Activated CD4-positive, alpha-beta memory T cell treated with anti-CD3 and anti-CD28 coated beads, Interleukin-2, amount 10 ng/mL, durations not matched to agents 7 days and 5 days (primary cell): Measurements from ENCODE around the gene SMARCD3. TPM values are rescaled to one million over a fixed set of nuclear protein-coding genes. Genes with fewer than 3 reads are reported as not detected.

Experiments used
- CTCF ChIA-PET: fragments of 350-600 bp; sonication (Branson Sonifier 250); formaldehyde crosslinking; loops from one replicate; lab custom pipeline; 2021; ENCODE audit warnings: antibody characterized with exemption, inconsistent platforms; lab: Charles Lee
- POLR2A ChIA-PET: fragments of 350-600 bp; sonication (Branson Sonifier 250); formaldehyde crosslinking; loops from one replicate; lab custom pipeline; 2021; ENCODE audit warnings: antibody characterized with exemption; lab: Charles Lee
- DNase-seq: peaks from one replicate; pipeline ENCODE4 v3.0.0-alpha.2; 2020
- H3K27ac Mint-ChIP-seq: one replicate; pipeline ENCODE4 v1.8.0; 2021; ENCODE audit warnings: mild to moderate bottlenecking, mixed read lengths
- H3K27me3 Mint-ChIP-seq: one replicate; pipeline ENCODE4 v1.8.0; 2021; ENCODE audit warnings: mixed read lengths
- H3K36me3 Mint-ChIP-seq: one replicate; pipeline ENCODE4 v1.8.0; 2021; ENCODE audit warnings: low read depth, mixed read lengths
- H3K4me1 Mint-ChIP-seq: one replicate; pipeline ENCODE4 v1.8.0; 2021; ENCODE audit warnings: mixed read lengths
- H3K4me3 Mint-ChIP-seq: one replicate; pipeline ENCODE4 v1.8.0; 2021; ENCODE audit warnings: mild to moderate bottlenecking, mixed read lengths
- H3K9me3 Mint-ChIP-seq: one replicate; pipeline ENCODE4 v1.8.0; 2021; ENCODE audit warnings: mixed read lengths
- total RNA-seq, 2 experiments: library from RNA; stranded (reverse); gene quantifications; one replicate each; pipeline ENCODE4 v1.2.3, GENCODE V29; 2021

SMARCD3 gene
- total RNA-seq, 2 experiments from 2014 or later: 1.5 to 2.7 TPM

DNA sequence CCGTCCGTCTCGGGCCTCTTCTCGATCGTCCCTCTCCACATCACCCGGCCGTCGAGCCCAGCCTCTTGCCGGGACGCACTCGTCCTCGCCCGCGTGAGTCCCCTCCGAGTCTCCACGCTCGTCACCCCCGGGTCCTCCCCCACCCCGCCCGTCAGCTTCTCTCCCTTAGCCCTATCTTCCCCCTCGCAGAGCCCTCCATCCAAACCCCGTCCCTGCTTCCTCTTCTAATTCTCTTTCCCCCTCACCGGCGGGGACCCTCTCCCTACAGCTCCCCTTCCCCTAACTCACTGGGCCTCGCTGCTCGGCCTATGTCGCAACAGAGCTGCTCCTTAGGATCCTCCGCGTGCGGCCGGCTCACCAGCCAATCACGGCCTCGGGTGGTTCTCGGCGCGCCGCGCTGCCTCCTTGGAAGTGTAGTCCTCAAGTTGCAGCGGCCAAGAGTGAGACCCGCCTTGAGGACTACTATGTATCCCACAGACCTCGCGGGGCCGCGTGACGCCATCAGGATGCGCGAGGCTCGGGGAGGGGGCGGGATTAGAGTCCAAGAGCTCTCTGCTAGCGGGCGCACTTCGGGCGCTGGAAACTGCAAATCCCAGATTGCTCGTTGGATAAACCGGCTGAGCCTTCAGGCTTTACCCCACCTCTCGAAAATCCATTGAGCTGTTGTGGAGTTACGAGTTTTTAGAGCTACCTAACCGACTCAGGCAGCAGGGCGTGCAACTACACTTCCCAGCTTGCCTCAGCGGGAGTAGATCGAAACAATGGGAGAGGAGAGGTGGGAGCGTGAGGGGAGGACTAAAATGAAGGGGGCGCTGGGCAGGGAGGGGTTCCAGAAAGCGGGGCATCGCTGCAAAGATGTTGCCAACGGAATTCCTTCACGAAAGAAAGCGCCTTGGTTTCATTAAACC lies 21.4 kb downstream of the SMARCD3 start, which contains the start of gene ABCF2:
Gene ABCF2, minus strand, starts transcription at position 331 of the 908 bp plus-strand sequence. CDS start 747 bp downstream, outside the sequence.
- H3K4me1 Mint-ChIP-seq: peaks cover 46% of the 10 kb centered on the region
- no peaks in the 10 kb centered on the region for H3K27me3 Mint-ChIP-seq
- ChIA-PET CTCF (interaction anchor here (0.6 to 5.3 kb wide), 14 partner anchors 9 to 219 kb away, joined by 3 to 47 read pairs (median 4); no protein-coding TSS in a partner anchor), POLR2A (interaction anchor here (0.7 to 3.6 kb wide), 9 partner anchors 9 to 114 kb away, joined by 3 to 30 read pairs (median 8); partner anchors contain the start of genes H2BK1 and NUB1)
- H3K36me3 Mint-ChIP-seq: peaks cover 29% of the 10 kb centered on the region
- H3K9me3 Mint-ChIP-seq: no peaks in the 10 kb centered on the region
- H3K4me3 Mint-ChIP-seq: peak within 1 kb of the TSS; percentile 98
- peak; percentile 99 for DNase-seq
- peak within 1 kb of the TSS; percentile 83 for H3K27ac Mint-ChIP-seq

- peak overlapping the region; percentile 83 for H3K27ac Mint-ChIP-seq
- no peaks in the 10 kb centered on the region for H3K9me3 Mint-ChIP-seq
- CTCF ChIA-PET: interaction anchor here (0.6 to 5.3 kb wide), 12 partner anchors 10 to 131 kb away, joined by 3 to 47 read pairs (median 4); no protein-coding TSS in a partner anchor
- H3K36me3 Mint-ChIP-seq: peaks cover 30% of the 10 kb centered on the region
- peaks cover 40% of the 10 kb centered on the region for H3K4me1 Mint-ChIP-seq
- POLR2A ChIA-PET: interaction anchor here (0.9 to 3.6 kb wide), 8 partner anchors 8 to 27 kb away, joined by 3 to 30 read pairs (median 10); partner anchors contain the start of gene H2BK1
- no peaks in the 10 kb centered on the region for H3K27me3 Mint-ChIP-seq
- DNase-seq: no peak
- peak overlapping the region; percentile 98 for H3K4me3 Mint-ChIP-seq
These were observed 22.0 kb downstream of the SMARCD3 start for GRCh38 chr7:151226560-151226874.

GRCh38 chr7:151225948-151226510 lies 22.5 kb downstream of the SMARCD3 start:
- H3K4me3 Mint-ChIP-seq: peak overlapping the region; percentile 98
- H3K9me3 Mint-ChIP-seq: no peaks in the 10 kb centered on the region
- H3K27me3 Mint-ChIP-seq: no peaks in the 10 kb centered on the region
- peaks cover 36% of the 10 kb centered on the region for H3K4me1 Mint-ChIP-seq
- ChIA-PET POLR2A (interaction anchor here (2.0 to 3.6 kb wide), 4 partner anchors 13 to 26 kb away, joined by 6 to 30 read pairs (median 21); partner anchors contain the start of gene H2BK1), CTCF (interaction anchor here (0.8 to 5.3 kb wide), 6 partner anchors 18 to 125 kb away, joined by 3 to 47 read pairs (median 4); no protein-coding TSS in a partner anchor)
- no peak for DNase-seq
- peaks cover 33% of the 10 kb centered on the region for H3K36me3 Mint-ChIP-seq
- peak overlapping the region; percentile 83 for H3K27ac Mint-ChIP-seq

GRCh38 chr7:151223728-151224127 lies 24.8 kb downstream of the SMARCD3 start:
- DNase-seq: no peak
- ChIA-PET CTCF (no interaction called here), POLR2A (interaction anchor here (1.1 to 1.2 kb wide), 2 partner anchors 9 to 17 kb away, joined by 3 to 5 read pairs; partner anchors contain the start of gene CHPF2)
- no peaks in the 10 kb centered on the region for H3K9me3 Mint-ChIP-seq
- H3K27me3 Mint-ChIP-seq: no peaks in the 10 kb centered on the region
- H3K4me3 Mint-ChIP-seq: no peak overlapping the region
- peaks cover 46% of the 10 kb centered on the region for H3K36me3 Mint-ChIP-seq
- peaks cover 36% of the 10 kb centered on the region for H3K4me1 Mint-ChIP-seq
- no peak overlapping the region for H3K27ac Mint-ChIP-seq

DNA sequence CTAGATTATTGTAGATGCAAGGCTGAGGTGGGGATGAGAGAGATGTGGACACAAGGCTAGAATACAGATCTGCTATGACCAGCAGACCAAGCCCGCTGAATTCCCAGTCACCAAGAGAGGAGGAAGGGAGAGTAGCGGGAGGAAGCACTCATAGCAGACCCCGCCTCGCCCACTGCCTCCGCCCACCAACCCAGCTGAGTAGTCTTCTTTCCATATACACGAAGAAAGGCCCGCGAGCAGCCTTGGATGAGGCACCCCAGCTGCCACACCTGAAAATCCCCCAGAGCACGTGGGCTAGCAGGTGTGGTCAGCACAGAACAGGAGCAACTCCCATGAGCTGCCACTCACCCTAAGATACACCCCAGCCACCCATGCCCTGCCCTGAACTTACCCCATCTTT lies 30.3 kb downstream of the SMARCD3 start:
- ChIA-PET POLR2A (interaction anchor here (1.1 kb wide), 1 partner anchor 9 kb away, joined by 8 read pairs; the partner anchor contains the start of gene ABCF2), CTCF (interaction anchor here (2.0 kb wide), 1 partner anchor 26 kb away, joined by 5 read pairs; no protein-coding TSS in a partner anchor)
- Mint-ChIP-seq H3K4me3 (no peak overlapping the region), H3K4me1 (no peaks in the 10 kb centered on the region), H3K27ac (no peak overlapping the region), H3K27me3 (no peaks in the 10 kb centered on the region), H3K9me3 (no peaks in the 10 kb centered on the region), H3K36me3 (peaks cover 58% of the 10 kb centered on the region)
- DNase-seq: no peak

DNA sequence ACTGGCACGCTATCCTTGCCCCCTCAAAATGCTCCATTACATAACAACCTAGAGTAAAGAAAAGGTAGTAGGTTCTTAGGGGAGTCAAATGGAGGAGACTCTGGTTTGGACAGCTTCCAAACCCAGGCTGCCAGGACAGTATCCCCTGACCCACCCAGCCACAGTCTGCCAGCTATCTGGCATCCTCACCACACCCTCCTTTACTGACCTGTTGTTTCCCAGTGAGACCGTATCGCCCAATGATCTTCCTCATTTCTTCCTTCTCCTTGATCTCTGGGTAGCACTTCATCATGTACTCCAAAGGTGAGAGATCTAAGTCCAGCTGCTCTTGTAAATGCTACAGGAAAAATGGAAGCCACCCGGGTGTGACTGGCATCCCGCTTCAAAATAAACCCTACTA lies 33.1 kb downstream of the SMARCD3 start:
- Mint-ChIP-seq H3K36me3 (peaks cover 54% of the 10 kb centered on the region), H3K27me3 (no peaks in the 10 kb centered on the region), H3K27ac (no peak overlapping the region), H3K9me3 (no peaks in the 10 kb centered on the region), H3K4me3 (no peak overlapping the region), H3K4me1 (no peaks in the 10 kb centered on the region)
- DNase-seq: no peak
- ChIA-PET CTCF (interaction anchor here (7.6 kb wide), 1 partner anchor 28 kb away, joined by 22 read pairs; no protein-coding TSS in a partner anchor), POLR2A (interaction anchor here (1.6 to 5.4 kb wide), 2 partner anchors 11 to 36 kb away, joined by 3 to 23 read pairs; partner anchors contain the start of gene ABCF2)

DNA sequence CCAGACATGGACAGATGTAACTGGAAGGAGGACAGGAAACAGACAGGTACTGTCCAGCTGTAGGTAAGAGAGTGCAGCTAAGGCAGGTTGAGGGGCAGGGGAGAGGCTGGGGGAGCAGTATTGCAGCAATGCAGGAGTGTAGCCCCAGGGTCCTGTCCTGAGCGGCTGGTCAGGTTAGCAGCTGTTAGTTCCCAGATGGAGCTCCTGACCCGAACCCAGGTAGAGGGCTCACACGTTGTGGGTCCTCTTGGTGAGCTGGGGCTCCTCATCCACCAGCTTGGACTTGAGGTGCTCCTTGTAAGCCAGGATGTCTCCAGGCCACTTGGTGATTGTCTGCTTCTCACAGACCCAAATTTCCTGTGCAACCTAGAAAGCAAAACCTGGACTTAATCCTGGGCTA lies 34.7 kb downstream of the SMARCD3 start:
- Mint-ChIP-seq H3K4me3 (no peak overlapping the region), H3K4me1 (no peaks in the 10 kb centered on the region), H3K36me3 (peaks cover 47% of the 10 kb centered on the region), H3K9me3 (no peaks in the 10 kb centered on the region), H3K27me3 (no peaks in the 10 kb centered on the region), H3K27ac (no peak overlapping the region)
- POLR2A ChIA-PET: interaction anchor here (1.2 to 5.4 kb wide), 4 partner anchors 8 to 19 kb away, joined by 3 to 23 read pairs (median 4); partner anchors contain the start of genes ABCF2 and CHPF2
- DNase-seq: no peak
- CTCF ChIA-PET: interaction anchor here (7.6 kb wide), 1 partner anchor 30 kb away, joined by 22 read pairs; no protein-coding TSS in a partner anchor

GRCh38 chr7:151212626-151213025 lies 35.9 kb downstream of the SMARCD3 start:
- CTCF ChIA-PET: interaction anchor here (7.6 kb wide), 1 partner anchor 31 kb away, joined by 22 read pairs; no protein-coding TSS in a partner anchor
- H3K36me3 Mint-ChIP-seq: peaks cover 35% of the 10 kb centered on the region
- no peak for DNase-seq

GRCh38 chr7:151211155-151211772 lies 37.2 kb downstream of the SMARCD3 start:
- Mint-ChIP-seq H3K4me1 (peaks cover 23% of the 10 kb centered on the region), H3K4me3 (no peak overlapping the region), H3K27ac (no peak overlapping the region), H3K9me3 (no peaks in the 10 kb centered on the region), H3K36me3 (peaks cover 34% of the 10 kb centered on the region), H3K27me3 (no peaks in the 10 kb centered on the region)
- CTCF ChIA-PET: interaction anchor here (7.6 kb wide), 1 partner anchor 33 kb away, joined by 22 read pairs; no protein-coding TSS in a partner anchor
- POLR2A ChIA-PET: interaction anchor here (5.4 kb wide), 1 partner anchor 15 kb away, joined by 23 read pairs; the partner anchor contains the start of gene ABCF2
- no peak for DNase-seq

More at GRCh38 chr7:151212626-151213025, 35.9 kb downstream of the SMARCD3 start:
- Mint-ChIP-seq H3K27ac (no peak overlapping the region), H3K27me3 (no peaks in the 10 kb centered on the region), H3K4me3 (no peak overlapping the region), H3K9me3 (no peaks in the 10 kb centered on the region), H3K4me1 (peaks cover 10% of the 10 kb centered on the region)
- POLR2A ChIA-PET: interaction anchor here (1.2 to 5.4 kb wide), 2 partner anchors 13 to 20 kb away, joined by 4 to 23 read pairs; partner anchors contain the start of genes ABCF2 and CHPF2

DNA sequence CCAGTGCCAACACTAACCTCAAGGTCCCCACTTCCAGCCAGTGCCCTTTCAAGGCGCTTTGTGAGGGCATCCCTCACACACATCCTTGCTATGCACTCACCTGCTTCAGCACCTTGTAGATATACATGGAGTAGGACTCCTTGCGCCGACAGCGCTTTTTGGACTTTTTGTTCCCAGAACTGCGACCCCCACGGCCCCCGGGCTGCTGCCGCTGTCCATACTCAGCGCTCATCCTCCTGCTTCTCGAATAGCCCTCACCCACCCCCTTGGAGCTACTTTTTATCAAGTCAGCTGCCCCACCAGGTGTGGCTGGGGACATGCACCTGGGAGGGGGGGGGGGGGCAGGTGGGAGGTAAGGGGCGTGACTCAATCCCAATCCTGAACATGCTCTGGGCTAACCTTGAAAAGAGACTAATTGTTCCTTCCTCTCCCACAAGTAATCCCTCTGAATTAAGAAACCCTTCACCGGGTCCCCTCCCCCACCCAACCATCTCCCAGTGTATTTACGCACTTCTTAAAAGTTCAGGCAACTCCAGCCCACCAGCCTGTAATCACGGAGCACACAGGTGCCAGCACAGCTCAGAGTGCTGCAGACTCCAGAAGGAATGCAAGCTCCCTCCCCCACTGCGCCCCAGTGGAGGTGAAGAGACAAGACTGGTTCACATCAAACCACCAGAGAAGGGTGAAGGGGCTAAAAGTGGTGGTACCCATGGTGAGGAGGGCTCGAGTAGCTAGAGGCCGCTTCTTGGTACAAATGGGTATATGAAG lies 38.2 kb downstream of the SMARCD3 start, which contains the start of gene H2BK1:
Gene H2BK1, minus strand, starts transcription at position 402 of the 768 bp plus-strand sequence. Its CDS starts 170 bp downstream, at position 232.
- ChIA-PET CTCF (interaction anchor here (7.6 kb wide), 1 partner anchor 34 kb away, joined by 22 read pairs; no protein-coding TSS in a partner anchor), POLR2A (interaction anchor here (1.8 to 5.4 kb wide), 2 partner anchors 16 to 22 kb away, joined by 7 to 23 read pairs; partner anchors contain the start of genes ABCF2 and CHPF2)
- Mint-ChIP-seq H3K4me3 (no peak within 1 kb of the TSS), H3K36me3 (peaks cover 26% of the 10 kb centered on the region), H3K4me1 (peaks cover 27% of the 10 kb centered on the region), H3K27ac (no peak within 1 kb of the TSS), H3K27me3 (no peaks in the 10 kb centered on the region), H3K9me3 (no peaks in the 10 kb centered on the region)
- no peak for DNase-seq

- Mint-ChIP-seq H3K27ac (no peak overlapping the region), H3K4me3 (no peak overlapping the region), H3K9me3 (no peaks in the 10 kb centered on the region), H3K27me3 (no peaks in the 10 kb centered on the region), H3K4me1 (peaks cover 27% of the 10 kb centered on the region), H3K36me3 (peaks cover 19% of the 10 kb centered on the region)
- ChIA-PET CTCF (no interaction called here), POLR2A (interaction anchor here (1.8 kb wide), 1 partner anchor 23 kb away, joined by 7 read pairs; the partner anchor contains the start of gene CHPF2)
- no peak for DNase-seq
These were observed 38.9 kb downstream of the SMARCD3 start for GRCh38 chr7:151209588-151209987.
